ENCODE results near the gene RFC3. TPM values are rescaled to one million over a fixed set of nuclear protein-coding genes. Genes with fewer than 3 reads are reported as not detected.

Gene RFC3
- total and polyA plus RNA-seq, 2 of the 13 experiments (the other 11 are each of a cell fraction or from before 2014, with no cell fraction given), result 16.0 to 55.7 TPM

- TF ChIP-seq ATF7 (IDR thresholded peaks at IDR 0.05) (peak; percentile 95), ATF7 (CRISPR knock-in tag; IDR thresholded peaks at IDR 0.05) (no peak; the same call in 1 of the 2 replicates), ZNF788 (CRISPR knock-in tag; IDR thresholded peaks at IDR 0.05; ENCODE audit: borderline replicate concordance) (peak; percentile 31; the same call in 1 of the 2 replicates), CEBPG (CRISPR knock-in tag; IDR thresholded peaks at IDR 0.05) (no peak; the same call in 1 of the 2 replicates), PHF8 (CRISPR knock-in tag; IDR thresholded peaks at IDR 0.05) (peak; percentile 75; the same call in 1 of the 2 replicates), ARID2 (CRISPR knock-in tag; IDR thresholded peaks at IDR 0.05; ENCODE audit: borderline replicate concordance) (no peak; the same call in 1 of the 2 replicates), ATF3 (CRISPR knock-in tag; IDR thresholded peaks at IDR 0.05) (peak; percentile 39; the same call in 1 of the 2 replicates), CEBPZ (IDR thresholded peaks at IDR 0.05; ENCODE audit: low read length) (no peak), NR0B2 (CRISPR knock-in tag; IDR thresholded peaks at IDR 0.05) (peak; percentile 73), ZMYM3 (CRISPR knock-in tag; IDR thresholded peaks at IDR 0.05) (no peak), ATRX (CRISPR knock-in tag; IDR thresholded peaks at IDR 0.05; ENCODE audit: borderline replicate concordance) (no peak), HDAC2 (CRISPR knock-in tag; IDR thresholded peaks at IDR 0.05) (peak; percentile 70), ZNF766 (CRISPR knock-in tag; IDR thresholded peaks at IDR 0.05; ENCODE audit: borderline replicate concordance) (no peak), GATAD2A (CRISPR knock-in tag; IDR thresholded peaks at IDR 0.05) (peak; percentile 58), ZNF382 (CRISPR knock-in tag; IDR thresholded peaks at IDR 0.05; ENCODE audit: borderline replicate concordance) (no peak), AKNA (CRISPR knock-in tag; IDR thresholded peaks at IDR 0.05; ENCODE audit: borderline replicate concordance) (no peak), KLF13 (CRISPR knock-in tag; IDR thresholded peaks at IDR 0.05) (no peak), PAF1 (CRISPR knock-in tag; IDR thresholded peaks at IDR 0.05) (no peak), DR1 (CRISPR knock-in tag; IDR thresholded peaks at IDR 0.05) (peak; percentile 68), KLF11 (CRISPR knock-in tag; IDR thresholded peaks at IDR 0.05) (no peak), EHMT2 (IDR thresholded peaks at IDR 0.05; ENCODE audit: borderline replicate concordance, low read depth, low read length) (peak; percentile 64; the same call in 1 of the 2 replicates)
These were observed at the start of gene RFC3 (continued) for GRCh38 chr13:33817901-33818706.
